SU-DHL-6 (cell line): ENCODE data around the gene C12orf75.

Experiments used
- CTCF ChIP-seq: fragments of 200-600 bp; sonication (generic); IDR thresholded peaks from one replicate; pipeline ENCODE4 v1.5.1; 2017; ENCODE audit warnings: antibody characterized with exemption, mild to moderate bottlenecking, low read length, moderate library complexity; ENCODE audit not compliant: insufficient read depth, poor library complexity, severe bottlenecking
- EZH2phosphoT487 ChIP-seq: fragments of 200-600 bp; sonication (generic), shearing (Covaris generic); conservative IDR thresholded peaks from 2 replicates; pipeline ENCODE4 v1.6.1; 2018; ENCODE audit warnings: mild to moderate bottlenecking, antibody characterized with exemption, low read length, moderate library complexity, mixed read lengths

- TF ChIP-seq EZH2phosphoT487: no peak
- no peak for TF ChIP-seq CTCF
Observed at GRCh38 chr12:105294886-105295479, 35.5 kb upstream of the C12orf75 start.
